ENCODE data around the gene RIMS4. TPM values are rescaled to one million over a fixed set of nuclear protein-coding genes. Genes with fewer than 3 reads are reported as not detected.

Gene RIMS4
- total RNA-seq, 1 experiment from 2014 or later, result 4.0 TPM

DNA sequence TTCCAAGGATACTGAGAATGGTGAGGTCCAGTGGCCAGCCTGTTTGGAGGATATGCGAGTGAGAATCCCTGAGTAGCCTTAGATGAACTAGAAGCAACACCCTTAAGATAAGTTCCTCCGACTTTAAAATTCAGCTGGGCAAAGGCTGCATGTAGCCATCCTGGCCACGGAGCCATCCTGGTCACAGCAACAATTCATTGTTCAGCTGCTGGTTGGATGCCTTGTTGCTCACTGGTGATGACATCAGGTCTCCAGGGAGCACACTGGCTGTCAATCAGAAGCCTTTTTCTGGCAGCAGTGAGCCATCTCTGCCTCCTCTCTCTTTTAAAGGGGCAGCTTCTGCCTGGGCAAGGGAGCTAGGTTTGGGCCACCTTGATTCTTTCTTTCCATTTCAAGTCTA is 22.4 kb upstream of the RIMS4 start:
- H3K27ac ChIP-seq (ENCODE audit: low read length), result no peak overlapping the region
- DNase-seq (ENCODE audit: low read depth, low spot score), result no peak
- ChIA-PET CTCF (no interaction called here), POLR2A (no interaction called here)
- no peaks in the 10 kb centered on the region for H3K4me1 ChIP-seq (ENCODE audit: control insufficient read depth, insufficient read depth, low read length)
- H3K27me3 ChIP-seq (ENCODE audit: control insufficient read depth, insufficient read depth, low read length), result peaks cover 6% of the 10 kb centered on the region; the same call in 1 of the 2 replicates
- in situ Hi-C loops (cut with HindIII; ENCODE audit: low pct_unique_long_range_greater_than_20kb, low sequenced_read_pairs), result no loop called here
- peak; percentile 60; the same call in 1 of the 2 replicates for ATAC-seq
- no peaks in the 10 kb centered on the region for H3K9me3 ChIP-seq (ENCODE audit: control insufficient read depth, insufficient read depth, low read depth, low read length)
- BruUV-seq (replicated peaks), result no TSS peak
- intact Hi-C loops (cut with micrococcal nuclease; ENCODE audit: unreplicated experiment), result no loop called here
- no peaks in the 10 kb centered on the region for H3K36me3 ChIP-seq (ENCODE audit: control insufficient read depth, insufficient read depth, low read length)
- TF ChIP-seq POLR2AphosphoS5 (IDR thresholded peaks at IDR 0.05; ENCODE audit: low read depth, low read length) (no peak), REST (IDR thresholded peaks at IDR 0.05; ENCODE audit: insufficient read depth in 1 of 2, low read depth in 2 of 2, low read length in 1 of 2) (no peak), SIN3A (IDR thresholded peaks at IDR 0.05; ENCODE audit: borderline replicate concordance, insufficient read depth, low read depth, low read length) (no peak), TCF7L2 (IDR thresholded peaks at IDR 0.05; ENCODE audit: low read depth, low read length) (no peak)
- TF ChIP-seq, protein P1, sequence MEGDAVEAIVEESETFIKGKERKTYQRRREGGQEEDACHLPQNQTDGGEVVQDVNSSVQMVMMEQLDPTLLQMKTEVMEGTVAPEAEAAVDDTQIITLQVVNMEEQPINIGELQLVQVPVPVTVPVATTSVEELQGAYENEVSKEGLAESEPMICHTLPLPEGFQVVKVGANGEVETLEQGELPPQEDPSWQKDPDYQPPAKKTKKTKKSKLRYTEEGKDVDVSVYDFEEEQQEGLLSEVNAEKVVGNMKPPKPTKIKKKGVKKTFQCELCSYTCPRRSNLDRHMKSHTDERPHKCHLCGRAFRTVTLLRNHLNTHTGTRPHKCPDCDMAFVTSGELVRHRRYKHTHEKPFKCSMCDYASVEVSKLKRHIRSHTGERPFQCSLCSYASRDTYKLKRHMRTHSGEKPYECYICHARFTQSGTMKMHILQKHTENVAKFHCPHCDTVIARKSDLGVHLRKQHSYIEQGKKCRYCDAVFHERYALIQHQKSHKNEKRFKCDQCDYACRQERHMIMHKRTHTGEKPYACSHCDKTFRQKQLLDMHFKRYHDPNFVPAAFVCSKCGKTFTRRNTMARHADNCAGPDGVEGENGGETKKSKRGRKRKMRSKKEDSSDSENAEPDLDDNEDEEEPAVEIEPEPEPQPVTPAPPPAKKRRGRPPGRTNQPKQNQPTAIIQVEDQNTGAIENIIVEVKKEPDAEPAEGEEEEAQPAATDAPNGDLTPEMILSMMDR (IDR thresholded peaks at IDR 0.05), result no peak
- no peak overlapping the region for H3K4me3 ChIP-seq (ENCODE audit: low read depth in 2 of 2, low read length in 2 of 2)

DNA sequence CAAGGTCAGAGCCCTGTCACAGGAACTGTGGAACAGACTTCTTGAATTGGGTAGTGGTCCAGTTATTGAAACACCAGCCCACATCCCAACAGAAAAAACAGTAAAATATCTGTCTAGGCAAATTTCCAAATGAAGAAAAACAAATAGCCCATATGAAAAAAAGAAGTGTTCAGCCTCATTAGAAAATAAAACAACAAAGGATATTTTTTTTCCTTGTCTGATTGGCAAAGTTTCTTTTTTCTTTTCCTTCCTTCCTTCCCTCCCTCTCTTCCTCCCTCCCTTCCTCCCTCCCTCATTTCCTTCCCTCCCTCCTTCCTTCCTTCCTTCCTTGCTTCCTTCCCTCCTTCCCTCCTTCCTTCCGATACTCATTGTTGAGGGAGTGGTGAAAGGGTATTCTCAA is 20.6 kb upstream of the RIMS4 start:
- H3K4me1 ChIP-seq (ENCODE audit: control insufficient read depth, insufficient read depth, low read length), result no peaks in the 10 kb centered on the region
- H3K36me3 ChIP-seq (ENCODE audit: control insufficient read depth, insufficient read depth, low read length), result no peaks in the 10 kb centered on the region
- BruUV-seq (replicated peaks), result no TSS peak
- ChIA-PET CTCF (no interaction called here), POLR2A (interaction anchor here (0.6 kb wide), 1 partner anchor 28 kb away, joined by 4 read pairs; no protein-coding TSS in a partner anchor)
- TF ChIP-seq SIN3A (IDR thresholded peaks at IDR 0.05; ENCODE audit: borderline replicate concordance, insufficient read depth, low read depth, low read length), result no peak
- TF ChIP-seq POLR2AphosphoS5 (IDR thresholded peaks at IDR 0.05; ENCODE audit: low read depth, low read length), result no peak
- TF ChIP-seq, protein P1 (IDR thresholded peaks at IDR 0.05), result no peak
- no peak for TF ChIP-seq REST (IDR thresholded peaks at IDR 0.05; ENCODE audit: insufficient read depth in 1 of 2, low read depth in 2 of 2, low read length in 1 of 2)
- TF ChIP-seq TCF7L2 (IDR thresholded peaks at IDR 0.05; ENCODE audit: low read depth, low read length), result no peak
- peaks cover 3% of the 10 kb centered on the region; the same call in 1 of the 2 replicates for H3K27me3 ChIP-seq (ENCODE audit: control insufficient read depth, insufficient read depth, low read length)
- intact Hi-C loops (cut with micrococcal nuclease; ENCODE audit: unreplicated experiment) (no loop called here), in situ Hi-C loops (cut with HindIII; ENCODE audit: low pct_unique_long_range_greater_than_20kb, low sequenced_read_pairs) (no loop called here)
- no peak for ATAC-seq
- H3K27ac ChIP-seq (ENCODE audit: low read length), result no peak overlapping the region
- DNase-seq (ENCODE audit: low read depth, low spot score), result no peak
- H3K4me3 ChIP-seq (ENCODE audit: low read depth in 2 of 2, low read length in 2 of 2), result no peak overlapping the region
- no peaks in the 10 kb centered on the region for H3K9me3 ChIP-seq (ENCODE audit: control insufficient read depth, insufficient read depth, low read depth, low read length)
